HG02840 (cell line): ENCODE results near the gene C3orf52.
"Not testable (repeated sequence)": the region's sequence is repeated elsewhere in the genome, so short reads cannot be mapped to it uniquely, and the experiment has no call there.

ENCODE experiments used
- ATAC-seq: cut with Tn5 transposase; IDR thresholded peaks from one replicate; pipeline ENCODE4 v1.9.1; 2021; ENCODE audit warnings: mild to moderate bottlenecking, moderate library complexity, moderate number of reproducible peaks; ENCODE audit not compliant: unreplicated experiment, low FRiP score

The C3orf52 gene

GRCh38 chr3:112086076-112086854 lies at the start of gene C3orf52:
Gene C3orf52, plus strand, starts transcription at chr3:112086389. Its CDS starts 19 bp downstream, at chr3:112086408.
- peak; percentile 90 for ATAC-seq

GRCh38 chr3:112037194-112037593 lies 49.0 kb upstream of the C3orf52 start:
- not testable (repeated sequence) for ATAC-seq

GRCh38 chr3:112038863-112039262 lies 47.3 kb upstream of the C3orf52 start:
- no peak for ATAC-seq

- no peak for ATAC-seq
Measured at GRCh38 chr3:112041321-112041720, 44.9 kb upstream of the C3orf52 start.

- ATAC-seq = no peak
Measured at GRCh38 chr3:112042842-112043280, 43.3 kb upstream of the C3orf52 start.

- peak; percentile 90 for ATAC-seq
Measured at GRCh38 chr3:112043621-112044201, 42.5 kb upstream of the C3orf52 start.

- no peak for ATAC-seq
Measured at GRCh38 chr3:112046599-112046998, 39.6 kb upstream of the C3orf52 start.

GRCh38 chr3:112047264-112047663 lies 38.9 kb upstream of the C3orf52 start:
- ATAC-seq = no peak

- no peak for ATAC-seq
Measured at GRCh38 chr3:112048911-112049310, 37.3 kb upstream of the C3orf52 start.

GRCh38 chr3:112053229-112053628 lies 33.0 kb upstream of the C3orf52 start:
- ATAC-seq = no peak

GRCh38 chr3:112056451-112056929 lies 29.7 kb upstream of the C3orf52 start:
- no peak for ATAC-seq

GRCh38 chr3:112059497-112059896 lies 26.7 kb upstream of the C3orf52 start:
- ATAC-seq = no peak

GRCh38 chr3:112061152-112061551 lies 25.0 kb upstream of the C3orf52 start:
- no peak for ATAC-seq

- not testable (repeated sequence) for ATAC-seq
Measured at GRCh38 chr3:112072387-112073060, 13.7 kb upstream of the C3orf52 start.

- no peak for ATAC-seq
Measured at GRCh38 chr3:112074006-112074405, 12.2 kb upstream of the C3orf52 start.

- ATAC-seq = no peak
Measured at GRCh38 chr3:112074616-112075497, 11.3 kb upstream of the C3orf52 start.

- no peak for ATAC-seq
Measured at GRCh38 chr3:112078125-112079083, 7.8 kb upstream of the C3orf52 start.

- ATAC-seq = no peak
Measured at GRCh38 chr3:112083239-112083638, 3.0 kb upstream of the C3orf52 start.
